ENCODE results near the gene KMT2A. TPM values are rescaled to one million over a fixed set of nuclear protein-coding genes. Genes with fewer than 3 reads are reported as not detected.

KMT2A gene
- total RNA-seq, 1 experiment from 2014 or later: 62.0 TPM

DNA sequence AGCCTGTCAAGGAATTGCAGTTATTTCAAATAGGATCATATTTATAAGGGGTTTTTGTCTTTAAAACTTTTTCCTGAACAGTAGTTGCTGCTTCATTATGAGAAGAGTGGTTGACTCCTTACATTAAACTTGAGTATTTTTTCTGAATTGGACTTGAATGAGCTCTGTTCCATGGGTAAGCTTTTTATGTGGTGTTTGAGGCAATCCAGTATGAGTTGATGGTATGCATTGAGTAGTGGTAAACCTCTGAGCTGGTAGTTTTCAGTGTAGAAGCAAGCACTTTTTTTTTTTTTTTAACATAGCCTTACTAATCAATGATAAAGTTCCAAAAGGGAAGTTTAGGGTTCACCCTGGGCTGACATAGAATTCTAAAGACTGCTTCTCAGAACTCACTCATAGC, 3.4 kb downstream of the KMT2A start:
- H3K4me1 Mint-ChIP-seq: peaks cover 53 to 64% of the 10 kb centered on the region in 2 experiments
- TF ChIP-seq CTCF (conservative IDR thresholded peaks at IDR 0.05): no peak
- no peak overlapping the region for H3K27ac ChIP-seq (ENCODE audit: insufficient read length, low read depth, low read length)

More for the DNA sequence above, 3.4 kb downstream of the KMT2A start:
- Histone ChIP-seq H4K5ac (ENCODE audit: insufficient read length, low read depth, low read length) (no peak overlapping the region), H2BK5ac (ENCODE audit: insufficient read length, low read length) (no peak overlapping the region), H3K27me3 (ENCODE audit: insufficient read depth, low read length) (no peaks in the 10 kb centered on the region), H3K23ac (ENCODE audit: insufficient read length, low read depth, low read length) (no peak overlapping the region), H3K4ac (ENCODE audit: low read depth, low read length) (no peak overlapping the region), H3K18ac (ENCODE audit: insufficient read length, low read depth, low read length) (no peak overlapping the region), H3T11ph (ENCODE audit: low read length) (no peak overlapping the region), H4K91ac (ENCODE audit: insufficient read length, low read depth, low read length) (no peak overlapping the region), H2BK120ac (ENCODE audit: low read depth, low read length, poor library complexity, severe bottlenecking) (no peak overlapping the region), H2BK15ac (ENCODE audit: low read depth, low read length) (no peak overlapping the region), H2AK5ac (ENCODE audit: insufficient read length, low read length) (no peak overlapping the region), H4K20me1 (ENCODE audit: control insufficient read depth, insufficient read depth, insufficient read length) (no peaks in the 10 kb centered on the region), H3K56ac (ENCODE audit: insufficient read length, low read depth, low read length) (no peak overlapping the region), H3K79me1 (ENCODE audit: insufficient read depth, low read depth, low read length, poor library complexity, severe bottlenecking) (peaks cover 6% of the 10 kb centered on the region), H4K8ac (replicated peaks; ENCODE audit: insufficient read length, low read depth, low read length) (no peak overlapping the region), H3K4me2 (ENCODE audit: insufficient read depth, insufficient read length, low read length) (no peak overlapping the region), H3K23me2 (ENCODE audit: insufficient read length, low read depth, low read length, poor library complexity, severe bottlenecking) (peaks cover 27% of the 10 kb centered on the region), H3K14ac (ENCODE audit: insufficient read depth, low read length) (no peak overlapping the region), H2BK20ac (ENCODE audit: low read depth, low read length, poor library complexity, severe bottlenecking) (no peak overlapping the region), H2BK12ac (ENCODE audit: insufficient read length, low read depth, low read length) (no peak overlapping the region), H2AFZ (ENCODE audit: low read length) (no peak overlapping the region), H3K9ac (ENCODE audit: extremely low read depth, insufficient read length, low read length) (no peak overlapping the region), H3K9me3 (ENCODE audit: control insufficient read depth, low read depth, low read length) (no peaks in the 10 kb centered on the region), H3K79me2 (ENCODE audit: insufficient read depth, low read length) (peaks cover 46% of the 10 kb centered on the region; the same call in 1 of the 2 replicates), H3K4me1 (ENCODE audit: insufficient read depth, low read length) (0 out of 2 replicates have a peak, but pooled peaks cover 4% of the 10 kb centered on the region)
- H3K27ac Mint-ChIP-seq: no peak overlapping the region
- H3K27me3 Mint-ChIP-seq (ENCODE audit: low read depth): no peaks in the 10 kb centered on the region
- no peaks in the 10 kb centered on the region for H3K9me3 Mint-ChIP-seq
- no peak for DNase-seq
- H3K4me3 Mint-ChIP-seq: peak overlapping the region; percentile 14 to 56; a peak in 4 of 5 replicates
- H3K36me3 Mint-ChIP-seq (ENCODE audit: insufficient read depth in 1 of 3, low read depth in 3 of 3): peaks cover 6 to 29% (median 8%) of the 10 kb centered on the region in 3 experiments; a peak in 5 of 7 replicates
